ENCODE data around the gene GATM. TPM values are rescaled to one million over a fixed set of nuclear protein-coding genes. Genes with fewer than 3 reads are reported as not detected.

Gene GATM
- total and polyA plus RNA-seq, 2 of the 4 experiments (the other 2 are of a cell fraction) = 0.10 to 0.18 TPM

- POLR2A ChIA-PET (ENCODE audit: unreplicated experiment) = no interaction called here
- WGBS, 2 experiments (ENCODE audit: extremely low coverage in 2 of 2, insufficient read length in 1 of 2) = no CpG with 5 or more reads among the region's 2 CpGs
Measured at GRCh38 chr15:45351227-45351626, 27.1 kb downstream of the GATM start.

More at GRCh38 chr15:45351227-45351626, 27.1 kb downstream of the GATM start:
- Histone ChIP-seq H3K56ac (ENCODE audit: extremely low read depth, insufficient read depth, low read length) (no peak overlapping the region), H3K4me2 (ENCODE audit: low read depth, low read length) (no peak overlapping the region), H3K9me3 (ENCODE audit: control insufficient read depth, insufficient read depth, low read length) (no peaks in the 10 kb centered on the region), H3K27me3 (ENCODE audit: control insufficient read depth, insufficient read depth, low read length) (no peaks in the 10 kb centered on the region; the same call in 1 of the 2 replicates), H4K5ac (ENCODE audit: low read depth, low read length) (no peak overlapping the region), H3K79me1 (ENCODE audit: low read depth in 1 of 2, low read length in 2 of 2) (no peaks in the 10 kb centered on the region), H2BK15ac (ENCODE audit: low read depth, low read length) (no peak overlapping the region), H3K4me3 (ENCODE audit: insufficient read depth, low read depth, low read length) (no peak overlapping the region), H2AFZ (replicated peaks; ENCODE audit: low read length, poor library complexity) (no peak overlapping the region), H4K20me1 (ENCODE audit: insufficient read depth, low read length) (no peaks in the 10 kb centered on the region), H2BK5ac (ENCODE audit: low read depth, low read length, poor library complexity, severe bottlenecking) (no peak overlapping the region), H3K4me1 (ENCODE audit: control insufficient read depth, insufficient read depth, low read length) (no peaks in the 10 kb centered on the region), H2BK120ac (ENCODE audit: low read depth, low read length) (no peak overlapping the region), H3K23ac (ENCODE audit: low read depth, low read length) (no peak overlapping the region), H2AK9ac (replicated peaks; ENCODE audit: low read depth, low read length, poor library complexity) (no peak overlapping the region), H2BK20ac (ENCODE audit: low read depth, low read length) (no peak overlapping the region), H4K8ac (ENCODE audit: low read depth in 2 of 2, low read length in 2 of 2) (no peak overlapping the region), H3K27ac (ENCODE audit: insufficient read depth, low read length) (no peak overlapping the region), H3K9me1 (ENCODE audit: insufficient read depth, low read length) (no peaks in the 10 kb centered on the region), H3K14ac (replicated peaks; ENCODE audit: low read depth, low read length) (no peak overlapping the region), H3K36me3 (ENCODE audit: control insufficient read depth, insufficient read depth, low read length) (no peaks in the 10 kb centered on the region), H3K9ac (ENCODE audit: low read depth, low read length) (no peak overlapping the region), H3K18ac (ENCODE audit: low read depth, low read length) (no peak overlapping the region), H2AK5ac (ENCODE audit: low read depth, low read length) (no peak overlapping the region), H4K91ac (ENCODE audit: insufficient read depth, low read depth, low read length) (no peak overlapping the region), H3K4ac (ENCODE audit: low read depth, low read length) (no peak overlapping the region)
- dilution Hi-C loops (cut with HindIII; ENCODE audit: low sequenced_read_pairs, unreplicated experiment) = no loop called here
- in situ Hi-C loops (cut with MboI; ENCODE audit: low sequenced_read_pairs) = no loop called here
- no peak for DNase-seq
- no TSS peak for BruUV-seq (replicated peaks)
- intact Hi-C loops (cut with micrococcal nuclease) = no loop called here
- no peak for ATAC-seq (ENCODE audit: low read depth)
- TF ChIP-seq ELK1 (IDR thresholded peaks at IDR 0.05; ENCODE audit: borderline replicate concordance, low read depth, low read length) (no peak), SMC3 (IDR thresholded peaks at IDR 0.05; ENCODE audit: low read depth, low read length) (no peak), RAD21 (IDR thresholded peaks at IDR 0.05; ENCODE audit: low read length) (no peak), NFE2L2 (IDR thresholded peaks at IDR 0.05; ENCODE audit: low read depth, low read length) (no peak), CHD1 (IDR thresholded peaks at IDR 0.05; ENCODE audit: low read depth, low read length) (no peak), FOS (IDR thresholded peaks at IDR 0.05; ENCODE audit: low read depth, low read length) (no peak), CEBPB (IDR thresholded peaks at IDR 0.05; ENCODE audit: low read depth, low read length) (0 out of 2 replicates have a peak, but pooled peaks have one; percentile 26), BHLHE40 (IDR thresholded peaks at IDR 0.05; ENCODE audit: low read depth, low read length) (no peak)
- CTCF ChIA-PET = no interaction called here
